HG02763 (cell line): Measurements from ENCODE around the gene KRTAP6-1.

Experiments
- ATAC-seq: cut with Tn5 transposase; IDR thresholded peaks from one replicate; pipeline ENCODE4 v1.9.1; 2021; ENCODE audit warnings: mild to moderate bottlenecking, moderate library complexity; ENCODE audit not compliant: unreplicated experiment

KRTAP6-1 gene

GRCh38 chr21:30579346-30579745 is 34.4 kb downstream of the KRTAP6-1 start:
- no peak for ATAC-seq

- no peak for ATAC-seq
These were observed 36.0 kb downstream of the KRTAP6-1 start for GRCh38 chr21:30577766-30578165.

- no peak for ATAC-seq
These were observed 46.1 kb downstream of the KRTAP6-1 start for GRCh38 chr21:30567617-30568016.

GRCh38 chr21:30563630-30564029 is 50.1 kb downstream of the KRTAP6-1 start:
- ATAC-seq, result no peak
